ENCODE results near the gene NEMP2.

DNA sequence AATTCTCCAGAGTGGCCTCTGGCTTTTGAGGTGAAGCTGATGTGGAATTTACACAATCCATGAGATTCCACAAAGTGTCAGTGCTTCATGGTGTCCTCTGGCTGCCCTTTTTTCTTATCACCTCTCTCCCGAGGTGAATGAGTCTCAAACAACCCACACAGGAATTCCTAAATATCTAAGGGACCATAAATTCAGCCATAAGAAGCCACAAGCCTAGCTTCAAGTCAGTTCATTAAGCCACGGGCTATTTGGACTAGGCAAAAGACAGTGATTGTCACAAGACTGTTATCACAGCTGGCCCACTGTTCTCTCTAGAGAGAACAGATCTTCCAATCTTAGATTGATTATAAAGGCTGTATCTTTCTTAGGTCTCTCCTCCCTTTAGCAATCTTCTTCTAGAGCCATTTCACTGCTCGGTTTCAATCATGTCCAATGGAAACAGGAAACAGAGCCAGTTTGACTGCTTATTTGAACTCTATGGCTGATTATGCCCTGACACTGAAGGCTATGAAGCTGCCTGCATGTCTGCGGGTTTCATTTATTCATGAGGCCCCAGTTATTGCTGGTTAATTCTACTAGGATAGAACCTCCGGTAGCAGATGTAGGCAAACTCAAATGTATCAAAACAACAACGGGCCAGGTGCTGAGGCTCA, 4.1 kb downstream of the NEMP2 start:
- TF ChIP-seq CTCF (conservative IDR thresholded peaks at IDR 0.05 in 1 of 2, IDR thresholded peaks at IDR 0.05 in 1 of 2; ENCODE audit: extremely low read depth in 1 of 2, insufficient read depth in 1 of 2, low read depth in 1 of 2, low read length in 2 of 2), result no peak
- no peak for TF ChIP-seq EZH2 (IDR thresholded peaks at IDR 0.05; ENCODE audit: borderline replicate concordance, low read length)
